ENCODE measurements around the gene MFF. TPM values are rescaled to one million over a fixed set of nuclear protein-coding genes. Genes with fewer than 3 reads are reported as not detected.

Gene MFF
- polyA plus RNA-seq, 1 of the 3 experiments (the other 2 are of a cell fraction) = 51.0 TPM

DNA sequence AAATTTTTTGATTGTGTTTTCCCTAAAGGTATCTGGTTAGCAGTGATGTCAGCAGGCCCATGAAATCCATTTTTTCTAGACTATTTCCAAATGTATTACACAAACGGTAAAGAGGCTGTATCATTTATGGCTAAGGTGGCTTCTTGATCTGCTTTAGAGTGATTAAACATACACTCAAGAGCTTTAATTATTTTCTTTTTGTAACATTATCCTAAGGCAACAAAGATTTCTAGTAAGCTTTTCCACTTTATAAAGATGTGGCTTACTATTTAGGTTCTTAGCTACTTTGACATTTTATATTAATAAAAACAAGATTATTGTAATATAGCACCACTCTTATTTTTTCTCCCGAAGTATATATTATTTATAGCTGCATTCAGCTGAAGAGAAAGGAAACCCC lies 16.5 kb downstream of the MFF start:
- WGBS (ENCODE audit: low lambda C conversion rate) = 90% methylated on average over 2 of the region's 2 CpGs
- Histone ChIP-seq H3K4me3 (ENCODE audit: low read depth in 2 of 2, low read length in 1 of 2) (no peak overlapping the region), H3K9me2 (no peaks in the 10 kb centered on the region), H3K9me3 (no peaks in the 10 kb centered on the region), H3K79me2 (ENCODE audit: insufficient read depth) (peaks cover 3% of the 10 kb centered on the region; the same call in 1 of the 2 replicates), H3K27ac (ENCODE audit: low read depth in 2 of 2, low read length in 1 of 2) (no peak overlapping the region), H3K27me3 (ENCODE audit: insufficient read depth) (no peaks in the 10 kb centered on the region), H4K20me1 (ENCODE audit: insufficient read depth) (no peaks in the 10 kb centered on the region), H3F3A (replicated peaks; ENCODE audit: insufficient read depth) (no peaks in the 10 kb centered on the region), H2AFZ (ENCODE audit: low read depth) (no peak overlapping the region), H3K36me3 (replicated peaks in 1 of 2; ENCODE audit: control insufficient read depth in 1 of 2, insufficient read depth in 2 of 2, low read length in 1 of 2) (peaks cover 50 to 72% of the 10 kb centered on the region in 2 experiments), H3K4me1 (ENCODE audit: control insufficient read depth in 1 of 2, insufficient read depth in 2 of 2, low read depth in 1 of 2, low read length in 1 of 2) (no peaks in the 10 kb centered on the region), H3K4me2 (no peak overlapping the region), H3K9ac (no peak overlapping the region)
- no peak for DNase-seq
- no peak for TF ChIP-seq TCF12 (IDR thresholded peaks at IDR 0.05)
- TF ChIP-seq POLR2AphosphoS5 (IDR thresholded peaks at IDR 0.05; ENCODE audit: low read depth, low read length) = no peak
- no peak for TF ChIP-seq GATA2 (CRISPR knock-in tag; IDR thresholded peaks at IDR 0.05)
- TF ChIP-seq NRF1 (IDR thresholded peaks at IDR 0.05; ENCODE audit: low read depth, low read length) = no peak
- TF ChIP-seq GABPA (IDR thresholded peaks at IDR 0.05; ENCODE audit: low read depth) = no peak
- TF ChIP-seq, protein P1, sequence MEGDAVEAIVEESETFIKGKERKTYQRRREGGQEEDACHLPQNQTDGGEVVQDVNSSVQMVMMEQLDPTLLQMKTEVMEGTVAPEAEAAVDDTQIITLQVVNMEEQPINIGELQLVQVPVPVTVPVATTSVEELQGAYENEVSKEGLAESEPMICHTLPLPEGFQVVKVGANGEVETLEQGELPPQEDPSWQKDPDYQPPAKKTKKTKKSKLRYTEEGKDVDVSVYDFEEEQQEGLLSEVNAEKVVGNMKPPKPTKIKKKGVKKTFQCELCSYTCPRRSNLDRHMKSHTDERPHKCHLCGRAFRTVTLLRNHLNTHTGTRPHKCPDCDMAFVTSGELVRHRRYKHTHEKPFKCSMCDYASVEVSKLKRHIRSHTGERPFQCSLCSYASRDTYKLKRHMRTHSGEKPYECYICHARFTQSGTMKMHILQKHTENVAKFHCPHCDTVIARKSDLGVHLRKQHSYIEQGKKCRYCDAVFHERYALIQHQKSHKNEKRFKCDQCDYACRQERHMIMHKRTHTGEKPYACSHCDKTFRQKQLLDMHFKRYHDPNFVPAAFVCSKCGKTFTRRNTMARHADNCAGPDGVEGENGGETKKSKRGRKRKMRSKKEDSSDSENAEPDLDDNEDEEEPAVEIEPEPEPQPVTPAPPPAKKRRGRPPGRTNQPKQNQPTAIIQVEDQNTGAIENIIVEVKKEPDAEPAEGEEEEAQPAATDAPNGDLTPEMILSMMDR (IDR thresholded peaks at IDR 0.05) = no peak
- TF ChIP-seq FOXJ3 (CRISPR knock-in tag; IDR thresholded peaks at IDR 0.05) = no peak
- TF ChIP-seq RCOR1 (IDR thresholded peaks at IDR 0.05; ENCODE audit: low read length) = no peak
- TF ChIP-seq JUND (IDR thresholded peaks at IDR 0.05) = no peak
- no peak for TF ChIP-seq NFIC (IDR thresholded peaks at IDR 0.05; ENCODE audit: borderline replicate concordance)
- no peak for TF ChIP-seq SIN3A (IDR thresholded peaks at IDR 0.05; ENCODE audit: borderline replicate concordance, low read depth, low read length)
- no peak for TF ChIP-seq USF2 (IDR thresholded peaks at IDR 0.05; ENCODE audit: borderline replicate concordance, low read depth, low read length)
- no peak for TF ChIP-seq MAX (IDR thresholded peaks at IDR 0.05; ENCODE audit: low read depth)
- CTCF ChIA-PET = no interaction called here
- POLR2A ChIA-PET = no interaction called here

GRCh38 chr2:227344231-227344630 lies 19.2 kb downstream of the MFF start:
- no peaks in the 10 kb centered on the region for H4K20me1 ChIP-seq (ENCODE audit: insufficient read depth)
- H3K9ac ChIP-seq = no peak overlapping the region
- no peak for DNase-seq
- TF ChIP-seq RCOR1 (IDR thresholded peaks at IDR 0.05; ENCODE audit: low read length) (no peak), GABPA (IDR thresholded peaks at IDR 0.05; ENCODE audit: low read depth) (no peak), TCF12 (IDR thresholded peaks at IDR 0.05) (no peak), RFX5 (IDR thresholded peaks at IDR 0.05; ENCODE audit: low read length) (no peak), ELF1 (IDR thresholded peaks at IDR 0.05) (no peak), GATA2 (CRISPR knock-in tag; IDR thresholded peaks at IDR 0.05) (no peak), RAD21 (IDR thresholded peaks at IDR 0.05; ENCODE audit: low read length) (no peak), TAF1 (IDR thresholded peaks at IDR 0.05; ENCODE audit: borderline replicate concordance, low read depth, low read length) (no peak), MEF2A (IDR thresholded peaks at IDR 0.05; ENCODE audit: borderline replicate concordance, low read depth) (no peak), SIN3A (IDR thresholded peaks at IDR 0.05; ENCODE audit: borderline replicate concordance, low read depth, low read length) (no peak), REST (IDR thresholded peaks at IDR 0.05; ENCODE audit: low read depth, low read length) (no peak)
- TF ChIP-seq, protein P1 (IDR thresholded peaks at IDR 0.05) = no peak
- no peaks in the 10 kb centered on the region for H3K79me2 ChIP-seq (ENCODE audit: insufficient read depth)
- H3K27me3 ChIP-seq (ENCODE audit: insufficient read depth) = no peaks in the 10 kb centered on the region
- no peak overlapping the region for H3K27ac ChIP-seq (ENCODE audit: low read depth in 2 of 2, low read length in 1 of 2)
- H3F3A ChIP-seq (replicated peaks; ENCODE audit: insufficient read depth) = no peaks in the 10 kb centered on the region
- no peak overlapping the region for H2AFZ ChIP-seq (ENCODE audit: low read depth)
- WGBS (ENCODE audit: low lambda C conversion rate) = 87% methylated on average over 2 of the region's 2 CpGs
- no peaks in the 10 kb centered on the region for H3K9me2 ChIP-seq
- H3K9me3 ChIP-seq = no peaks in the 10 kb centered on the region
- H3K36me3 ChIP-seq (replicated peaks in 1 of 2; ENCODE audit: control insufficient read depth in 1 of 2, insufficient read depth in 2 of 2, low read length in 1 of 2) = peaks cover 53 to 87% of the 10 kb centered on the region in 2 experiments
- POLR2A ChIA-PET = no interaction called here
- H3K4me1 ChIP-seq (ENCODE audit: control insufficient read depth in 1 of 2, insufficient read depth in 2 of 2, low read depth in 1 of 2, low read length in 1 of 2) = no peaks in the 10 kb centered on the region
- no peak overlapping the region for H3K4me2 ChIP-seq
- CTCF ChIA-PET = no interaction called here
- H3K4me3 ChIP-seq (ENCODE audit: low read depth in 2 of 2, low read length in 1 of 2) = no peak overlapping the region
